ENCODE data around the gene SNAPC2. TPM values are rescaled to one million over a fixed set of nuclear protein-coding genes. Genes with fewer than 3 reads are reported as not detected.

The SNAPC2 gene
- polyA plus RNA-seq, 1 donor (not counting 4 experiments of a cell fraction or from before 2014, with no cell fraction given) = 10.7 TPM

- dilution Hi-C loops (cut with MboI; ENCODE audit: extremely low pct_ligation_motif_present, low sequenced_read_pairs) = no loop called here
- H3K9me1 ChIP-seq (ENCODE audit: control insufficient read depth, extremely low read depth, insufficient read depth, low read length) = no peaks in the 10 kb centered on the region
- H3K27me3 ChIP-seq (ENCODE audit: control insufficient read depth, extremely low read depth, insufficient read depth, low read length) = no peaks in the 10 kb centered on the region
- DNase-seq (ENCODE audit: low read depth, low spot score) = no peak
- peaks cover 29% of the 10 kb centered on the region for H3K4me1 ChIP-seq (ENCODE audit: control insufficient read depth, extremely low read depth, insufficient read depth, low read length)
- peak overlapping the region; percentile 66 for H3K9ac ChIP-seq (ENCODE audit: control insufficient read depth, extremely low read depth, insufficient read depth, low read length)
- H3K9me3 ChIP-seq (ENCODE audit: control insufficient read depth, low read depth, low read length) = no peaks in the 10 kb centered on the region
- H3K4me2 ChIP-seq (ENCODE audit: control insufficient read depth, extremely low read depth, insufficient read depth, low read depth, low read length) = peak overlapping the region; percentile 48
- H3K36me3 ChIP-seq (ENCODE audit: control insufficient read depth in 2 of 2, extremely low read depth in 1 of 2, insufficient read depth in 2 of 2, low read length in 2 of 2) = peaks cover 11 to 12% of the 10 kb centered on the region in 2 experiments
- H3K27ac ChIP-seq (ENCODE audit: control insufficient read depth, insufficient read depth, low read length) = peak overlapping the region; percentile 61
- peak; percentile 58 for FAIRE-seq
- peaks cover 9% of the 10 kb centered on the region for H3K79me2 ChIP-seq (ENCODE audit: control insufficient read depth, insufficient read depth, low read length)
- H4K20me1 ChIP-seq (ENCODE audit: control insufficient read depth, extremely low read depth, insufficient read depth, low read length) = no peaks in the 10 kb centered on the region
- TF ChIP-seq EZH2 (IDR thresholded peaks at IDR 0.05; ENCODE audit: low read length) (no peak), CTCF (optimal IDR thresholded peaks at IDR 0.05 in 1 of 3, IDR thresholded peaks at IDR 0.05 in 1 of 3, conservative IDR thresholded peaks at IDR 0.05 in 1 of 3; ENCODE audit: extremely low read depth in 1 of 3, insufficient read depth in 2 of 3, low read length in 3 of 3) (peak in 1 of 3 experiments; percentile 10)
- H2AFZ ChIP-seq (ENCODE audit: control insufficient read depth, low read length) = no peak overlapping the region
- H3K4me3 ChIP-seq (ENCODE audit: control insufficient read depth in 2 of 3, extremely low read depth in 1 of 3, insufficient read depth in 2 of 3, low read depth in 1 of 3, low read length in 3 of 3) = no peak overlapping the region
These were observed 25.4 kb upstream of the SNAPC2 start for GRCh38 chr19:7894612-7895309.

- H4K20me1 ChIP-seq (ENCODE audit: control insufficient read depth, extremely low read depth, insufficient read depth, low read length) = no peaks in the 10 kb centered on the region
- peak overlapping the region; percentile 48 for H3K4me2 ChIP-seq (ENCODE audit: control insufficient read depth, extremely low read depth, insufficient read depth, low read depth, low read length)
- no peaks in the 10 kb centered on the region for H3K27me3 ChIP-seq (ENCODE audit: control insufficient read depth, extremely low read depth, insufficient read depth, low read length)
- H3K79me2 ChIP-seq (ENCODE audit: control insufficient read depth, insufficient read depth, low read length) = peaks cover 5% of the 10 kb centered on the region
- no peak overlapping the region for H2AFZ ChIP-seq (ENCODE audit: control insufficient read depth, low read length)
- no peak overlapping the region for H3K4me3 ChIP-seq (ENCODE audit: control insufficient read depth in 2 of 3, extremely low read depth in 1 of 3, insufficient read depth in 2 of 3, low read depth in 1 of 3, low read length in 3 of 3)
- peaks cover 12 to 15% of the 10 kb centered on the region in 2 experiments for H3K36me3 ChIP-seq (ENCODE audit: control insufficient read depth in 2 of 2, extremely low read depth in 1 of 2, insufficient read depth in 2 of 2, low read length in 2 of 2)
- H3K9ac ChIP-seq (ENCODE audit: control insufficient read depth, extremely low read depth, insufficient read depth, low read length) = peak overlapping the region; percentile 66
- DNase-seq (ENCODE audit: low read depth, low spot score) (no peak), FAIRE-seq (no peak)
- no peak for TF ChIP-seq EZH2 (IDR thresholded peaks at IDR 0.05; ENCODE audit: low read length)
- no peak for TF ChIP-seq CTCF (optimal IDR thresholded peaks at IDR 0.05 in 1 of 3, IDR thresholded peaks at IDR 0.05 in 1 of 3, conservative IDR thresholded peaks at IDR 0.05 in 1 of 3; ENCODE audit: extremely low read depth in 1 of 3, insufficient read depth in 2 of 3, low read length in 3 of 3)
- no peaks in the 10 kb centered on the region for H3K9me3 ChIP-seq (ENCODE audit: control insufficient read depth, low read depth, low read length)
- H3K27ac ChIP-seq (ENCODE audit: control insufficient read depth, insufficient read depth, low read length) = peak overlapping the region; percentile 61
- no peaks in the 10 kb centered on the region for H3K9me1 ChIP-seq (ENCODE audit: control insufficient read depth, extremely low read depth, insufficient read depth, low read length)
- dilution Hi-C loops (cut with MboI; ENCODE audit: extremely low pct_ligation_motif_present, low sequenced_read_pairs) = no loop called here
- H3K4me1 ChIP-seq (ENCODE audit: control insufficient read depth, extremely low read depth, insufficient read depth, low read length) = peaks cover 37% of the 10 kb centered on the region
These were observed 24.6 kb upstream of the SNAPC2 start for GRCh38 chr19:7895565-7895964.

All from keratinocyte (primary cell).